ENCODE data around the gene RNPEP. TPM values are rescaled to one million over a fixed set of nuclear protein-coding genes. Genes with fewer than 3 reads are reported as not detected.
"Not testable (repeated sequence)": the region's sequence is repeated elsewhere in the genome, so short reads cannot be mapped to it uniquely, and the experiment has no call there.

RNPEP gene
- total RNA-seq, 2 experiments from 2014 or later = 48.3 to 50.1 TPM

DNA sequence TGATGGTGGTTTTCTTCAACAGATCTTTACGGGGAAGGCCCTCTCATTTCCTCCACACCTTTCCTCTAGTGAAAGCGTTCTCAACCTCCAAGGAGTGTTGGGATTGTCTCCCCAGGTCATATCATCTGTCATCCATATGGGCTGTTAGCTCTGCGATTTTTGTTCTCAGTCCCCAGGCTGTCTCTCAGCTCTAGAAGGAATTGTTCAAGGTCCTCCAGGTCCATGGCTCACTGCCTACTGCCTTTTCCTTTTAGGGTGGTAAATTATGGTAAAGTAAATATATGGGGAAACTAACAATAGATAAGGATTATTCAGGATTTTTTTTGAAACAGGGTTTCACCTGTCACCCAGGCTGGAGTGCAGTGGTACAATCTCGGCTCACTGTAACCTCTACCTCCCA, 65.5 kb downstream of the RNPEP start:
- peaks cover 5% of the 10 kb centered on the region for H3K27me3 Mint-ChIP-seq
- intact Hi-C loops (cut with micrococcal nuclease) = no loop called here
- H3K4me1 Mint-ChIP-seq (ENCODE audit: low read depth) = no peaks in the 10 kb centered on the region
- no peak overlapping the region for H3K27ac Mint-ChIP-seq
- CTCF ChIA-PET = no interaction called here
- POLR2A ChIA-PET = no interaction called here
- H3K4me3 Mint-ChIP-seq = no peak overlapping the region
- no peaks in the 10 kb centered on the region for H3K9me3 Mint-ChIP-seq
- H3K36me3 Mint-ChIP-seq = no peaks in the 10 kb centered on the region
- no peak for DNase-seq

- Mint-ChIP-seq H3K4me1 (ENCODE audit: low read depth) (no peaks in the 10 kb centered on the region), H3K4me3 (no peak overlapping the region), H3K36me3 (no peaks in the 10 kb centered on the region), H3K9me3 (no peaks in the 10 kb centered on the region), H3K27me3 (peaks cover 5% of the 10 kb centered on the region), H3K27ac (no peak overlapping the region)
- intact Hi-C loops (cut with micrococcal nuclease) = no loop called here
- POLR2A ChIA-PET = no interaction called here
- no peak for DNase-seq
- CTCF ChIA-PET = no interaction called here
Observed at GRCh38 chr1:202049129-202049528, 66.7 kb downstream of the RNPEP start.

DNA sequence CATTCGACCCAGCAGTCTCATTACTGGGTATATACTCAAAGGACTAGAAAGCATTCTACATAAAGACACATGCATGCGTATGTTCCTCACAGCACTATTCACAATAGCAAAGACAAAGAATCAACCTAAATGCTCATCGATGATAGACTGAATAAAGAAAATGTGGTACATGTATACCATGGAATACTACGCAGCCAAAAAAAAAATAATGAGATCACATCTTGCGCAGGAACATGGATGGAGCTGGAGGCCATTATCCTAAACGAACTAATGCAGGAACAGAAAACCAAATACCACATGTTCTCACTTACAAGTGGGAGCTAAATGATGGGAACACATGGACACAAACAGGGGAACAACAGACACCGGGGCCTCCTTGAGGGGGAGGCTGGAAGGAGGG, 71.6 kb downstream of the RNPEP start:
- Mint-ChIP-seq H3K36me3 (no peaks in the 10 kb centered on the region), H3K4me1 (ENCODE audit: low read depth) (no peaks in the 10 kb centered on the region), H3K27ac (no peak overlapping the region), H3K4me3 (no peak overlapping the region), H3K9me3 (no peaks in the 10 kb centered on the region), H3K27me3 (no peaks in the 10 kb centered on the region)
- intact Hi-C loops (cut with micrococcal nuclease) = no loop called here
- POLR2A ChIA-PET = no interaction called here
- CTCF ChIA-PET = interaction anchor here (0.6 kb wide), 1 partner anchor 59 kb away, joined by 4 read pairs; no protein-coding TSS in a partner anchor
- DNase-seq = no peak

DNA sequence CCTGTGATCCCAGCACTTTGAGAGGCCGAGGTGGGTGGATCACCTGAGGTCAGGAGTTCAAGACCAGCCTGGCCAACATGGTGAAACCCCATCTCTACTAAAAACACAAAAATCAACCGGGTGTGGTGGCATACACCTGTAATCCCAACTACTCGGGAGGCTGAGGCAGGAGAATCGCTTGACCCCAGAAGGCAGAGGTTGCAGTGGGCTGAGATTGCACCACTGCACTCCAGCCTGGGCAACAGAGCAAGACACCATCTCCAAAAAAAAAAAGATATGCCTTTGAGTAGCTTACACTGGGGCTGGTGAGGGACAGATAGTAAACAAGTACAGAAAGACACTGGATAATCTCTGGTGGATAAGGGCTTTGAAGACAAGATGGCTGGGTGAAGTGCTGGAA, 72.2 kb downstream of the RNPEP start:
- not testable (repeated sequence) for H3K27ac Mint-ChIP-seq

More for the DNA sequence above, 72.2 kb downstream of the RNPEP start:
- H3K9me3 Mint-ChIP-seq; POLR2A ChIA-PET; H3K4me3 Mint-ChIP-seq; intact Hi-C loops (cut with micrococcal nuclease); H3K4me1 Mint-ChIP-seq (ENCODE audit: low read depth); DNase-seq; H3K27me3 Mint-ChIP-seq; H3K36me3 Mint-ChIP-seq: not testable (repeated sequence)
- CTCF ChIA-PET = interaction anchor here (0.6 kb wide), 2 partner anchors 29 to 58 kb away, joined by 3 to 4 read pairs; no protein-coding TSS in a partner anchor

Small RNAs within 50 kb of the gene (microRNA-seq; reads per million reads assigned to microRNA genes)
- not detected for gene MIR6740 (ENCODE audit: borderline microRNAs expressed, borderline number of aligned reads, borderline replicate concordance)

Other genes starting within 250 kb of the RNPEP start
- gene IPO9, start 153.5 kb upstream of the RNPEP start, total RNA-seq = 10 to 100 TPM; 67.6 to 67.9 TPM
- gene SHISA4, start 93.8 kb upstream of the RNPEP start, total RNA-seq = under 1 TPM; 0.27 to 0.59 TPM
- gene LMOD1, start 36.1 kb upstream of the RNPEP start, total RNA-seq = not detected
- 10 to 100 TPM; 66.5 to 67.2 TPM for gene TIMM17A, start 27.1 kb upstream of the RNPEP start, total RNA-seq
- under 1 TPM; 0.12 to 0.46 TPM for gene ELF3, start 27.9 kb downstream of the RNPEP start, total RNA-seq
- gene GPR37L1, start 140.3 kb downstream of the RNPEP start, total RNA-seq = not detected
- 10 to 100 TPM; 38.2 to 40.4 TPM for gene ARL8A, start 162.1 kb downstream of the RNPEP start, total RNA-seq
- gene PTPN7, start 178.0 kb downstream of the RNPEP start, total RNA-seq = 100 to 1,000 TPM; 197 to 199 TPM
- under 1 TPM; 0.05 to 0.10 TPM for gene LGR6, start 211.2 kb downstream of the RNPEP start, total RNA-seq